A549 (cell line): ENCODE data around the gene DGLUCY.

Source experiments
- BHLHE40 ChIP-seq: IDR thresholded peaks from 2 replicates; pipeline ENCODE4 v1.6.1; 2012; ENCODE audit warnings: low read depth, low read length, inconsistent platforms
- CBX2 ChIP-seq: fragments of 200-600 bp; sonication (generic); IDR thresholded peaks from 2 replicates; pipeline ENCODE4 v1.6.1; 2016; ENCODE audit warnings: low read depth, mild to moderate bottlenecking, borderline replicate concordance
- CEBPB ChIP-seq, 2 experiments: fragments of >200 bp in 1 of 2; sonication (Bioruptor Twin) in 1 of 2; formaldehyde crosslinking in 1 of 2; IDR thresholded peaks; 2 replicates each; pipeline ENCODE4 v1.6.1; 2012 to 2016
- CTCF ChIP-seq: fragments of >200 bp; sonication (Bioruptor Twin); formaldehyde crosslinking; IDR thresholded peaks from 3 replicates; pipeline ENCODE4 v1.5.1; 2016
- E2F6 ChIP-seq: IDR thresholded peaks from 2 replicates; pipeline ENCODE4 v1.6.1; 2012; ENCODE audit warnings: low read depth, borderline replicate concordance
- HDAC2 ChIP-seq: fragments of 200-600 bp; sonication (generic); IDR thresholded peaks from 2 replicates; pipeline ENCODE4 v1.6.1; 2016
- HMGXB4 ChIP-seq: fragments of 250-450 bp; sonication (Bioruptor Pico); IDR thresholded peaks from 2 replicates; pipeline ENCODE4 v1.5.0; 2021; ENCODE audit warnings: mild to moderate bottlenecking, moderate library complexity, borderline replicate concordance
- JUN ChIP-seq, 2 experiments: fragments of >200 bp; sonication (Bioruptor Twin); formaldehyde crosslinking; IDR thresholded peaks; 2 replicates in 1 of 2; 3 replicates in 1 of 2; pipeline ENCODE4 v1.6.1; 2016 to 2017
- JUNB ChIP-seq: fragments of >200 bp; sonication (Bioruptor Twin); formaldehyde crosslinking; IDR thresholded peaks from 2 replicates; pipeline ENCODE4 v1.6.1; 2016
- POLR2A ChIP-seq: IDR thresholded peaks from 2 replicates; pipeline ENCODE4 v1.6.1; 2012; ENCODE audit warnings: mild to moderate bottlenecking, low read length
- SMC3 ChIP-seq: fragments of >200 bp; sonication (Bioruptor Twin); formaldehyde crosslinking; IDR thresholded peaks from 3 replicates; pipeline ENCODE4 v1.6.1; 2018; ENCODE audit warnings: inconsistent platforms
- USF2 ChIP-seq: fragments of 450-650 bp; IDR thresholded peaks from 2 replicates; pipeline ENCODE4 v1.6.1; 2014; ENCODE audit warnings: antibody characterized with exemption

- TF ChIP-seq CEBPB (IDR thresholded peaks at IDR 0.05) (no peak), JUNB (no peak), CTCF (no peak), POLR2A (no peak), BHLHE40 (no peak), CBX2 (no peak), USF2 (no peak), HDAC2 (no peak), SMC3 (no peak), HMGXB4 (CRISPR knock-in tag) (no peak), E2F6 (no peak), JUN (IDR thresholded peaks at IDR 0.05) (no peak)
These were observed 25.2 kb upstream of the DGLUCY start for GRCh38 chr14:91088585-91089235.
